ENCODE results near the gene KCTD10. TPM values are rescaled to one million over a fixed set of nuclear protein-coding genes. Genes with fewer than 3 reads are reported as not detected.

Gene KCTD10
- total RNA-seq, 1 experiment from 2014 or later, result 41.5 TPM

DNA sequence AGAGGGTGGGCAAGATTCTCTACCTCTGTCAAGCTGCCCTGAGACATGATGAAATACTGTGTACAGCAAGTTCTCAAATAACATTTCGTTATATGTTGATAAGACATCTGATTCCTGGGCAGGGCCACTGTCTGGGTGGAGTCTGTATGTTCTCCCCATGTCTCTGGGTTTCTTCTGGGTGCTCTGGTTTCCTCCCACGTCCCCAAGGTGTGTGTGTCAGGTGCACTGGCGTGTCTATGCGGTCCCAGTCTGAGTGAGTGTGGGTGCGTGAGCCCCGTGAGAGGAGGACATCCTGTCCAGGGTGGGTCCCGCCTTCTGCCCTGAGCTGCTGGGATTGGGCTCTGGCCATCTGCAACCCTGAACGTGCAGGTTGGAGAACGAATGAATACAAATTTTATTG, 29.6 kb downstream of the KCTD10 start:
- H3K9me3 Mint-ChIP-seq (ENCODE audit: unreplicated experiment), result no peaks in the 10 kb centered on the region
- H3K9me3 ChIP-seq, result no peaks in the 10 kb centered on the region
- intact Hi-C loops (cut with micrococcal nuclease; ENCODE audit: unreplicated experiment), result no loop called here
- no TSS peak for BruUV-seq (replicated peaks)
- CTCF ChIA-PET, result no interaction called here
- DNase-seq, result no peak
- no peak overlapping the region for H3K4me3 ChIP-seq (ENCODE audit: low read depth, low read length)
- TF ChIP-seq CTCF (IDR thresholded peaks at IDR 0.05; ENCODE audit: insufficient read depth in 1 of 2, low read depth in 1 of 2, low read length in 1 of 2, severe bottlenecking in 1 of 2, unreplicated experiment in 1 of 2), result no peak
- H3K36me3 Mint-ChIP-seq (ENCODE audit: insufficient read depth, unreplicated experiment), result peaks cover 53% of the 10 kb centered on the region
- H3K4me3 Mint-ChIP-seq (ENCODE audit: unreplicated experiment), result no peak overlapping the region
- no peaks in the 10 kb centered on the region for H3K27me3 Mint-ChIP-seq (ENCODE audit: insufficient read depth, unreplicated experiment)
- POLR2A ChIA-PET, result no interaction called here
- H3K36me3 ChIP-seq (ENCODE audit: control insufficient read depth, insufficient read depth, low read length), result peaks cover 4% of the 10 kb centered on the region
- no peaks in the 10 kb centered on the region for H3K27me3 ChIP-seq (replicated peaks; ENCODE audit: control insufficient read depth, insufficient read depth, low read length)
- H3K4me1 ChIP-seq, result no peaks in the 10 kb centered on the region
- no peak overlapping the region for H3K27ac Mint-ChIP-seq (ENCODE audit: unreplicated experiment)
- H3K4me1 Mint-ChIP-seq (ENCODE audit: low read depth, unreplicated experiment), result peaks cover 10% of the 10 kb centered on the region

DNA sequence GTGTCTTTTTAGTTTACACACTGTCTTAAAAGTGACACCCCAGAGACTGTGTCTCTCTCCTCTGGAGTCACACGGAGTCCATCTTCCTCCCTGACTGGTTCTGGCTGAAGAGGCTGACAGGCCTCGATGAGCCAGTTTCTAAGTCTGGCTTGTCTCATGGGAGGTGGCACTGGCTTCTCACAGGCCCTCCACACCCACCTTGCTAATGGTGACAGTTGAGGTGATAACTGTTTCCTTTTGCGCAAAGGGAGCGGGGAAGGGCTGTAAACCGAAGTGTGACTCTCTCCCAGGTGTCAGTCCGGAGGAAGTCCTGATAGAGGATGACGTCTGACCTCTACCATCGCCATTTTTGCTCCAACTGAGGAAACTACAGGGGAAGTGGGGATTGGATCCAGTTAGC, 30.2 kb downstream of the KCTD10 start:
- Histone ChIP-seq H3K36me3 (ENCODE audit: control insufficient read depth, insufficient read depth, low read length) (peaks cover 4% of the 10 kb centered on the region), H3K4me3 (ENCODE audit: low read depth, low read length) (no peak overlapping the region), H3K27me3 (replicated peaks; ENCODE audit: control insufficient read depth, insufficient read depth, low read length) (no peaks in the 10 kb centered on the region), H3K4me1 (no peaks in the 10 kb centered on the region), H3K9me3 (no peaks in the 10 kb centered on the region)
- POLR2A ChIA-PET, result no interaction called here
- DNase-seq, result no peak
- Mint-ChIP-seq H3K36me3 (ENCODE audit: insufficient read depth, unreplicated experiment) (peaks cover 47% of the 10 kb centered on the region), H3K9me3 (ENCODE audit: unreplicated experiment) (no peaks in the 10 kb centered on the region), H3K4me1 (ENCODE audit: low read depth, unreplicated experiment) (peaks cover 10% of the 10 kb centered on the region), H3K27ac (ENCODE audit: unreplicated experiment) (no peak overlapping the region), H3K27me3 (ENCODE audit: insufficient read depth, unreplicated experiment) (no peaks in the 10 kb centered on the region), H3K4me3 (ENCODE audit: unreplicated experiment) (no peak overlapping the region)
- CTCF ChIA-PET, result no interaction called here
- intact Hi-C loops (cut with micrococcal nuclease; ENCODE audit: unreplicated experiment), result no loop called here
- no peak for TF ChIP-seq CTCF (IDR thresholded peaks at IDR 0.05; ENCODE audit: insufficient read depth in 1 of 2, low read depth in 1 of 2, low read length in 1 of 2, severe bottlenecking in 1 of 2, unreplicated experiment in 1 of 2)
- BruUV-seq (replicated peaks), result no TSS peak

GRCh38 chr12:109445191-109445609, 31.9 kb downstream of the KCTD10 start:
- ChIA-PET CTCF (interaction anchor here (0.7 kb wide), 1 partner anchor 18 kb away, joined by 4 read pairs; no protein-coding TSS in a partner anchor), POLR2A (no interaction called here)
- Histone ChIP-seq H3K9me3 (no peaks in the 10 kb centered on the region), H3K27me3 (replicated peaks; ENCODE audit: control insufficient read depth, insufficient read depth, low read length) (no peaks in the 10 kb centered on the region), H3K36me3 (ENCODE audit: control insufficient read depth, insufficient read depth, low read length) (no peaks in the 10 kb centered on the region; the same call in none of the 2 replicates), H3K4me1 (no peaks in the 10 kb centered on the region), H3K4me3 (ENCODE audit: low read depth, low read length) (no peak overlapping the region)
- no peak for DNase-seq
- Mint-ChIP-seq H3K4me1 (ENCODE audit: low read depth, unreplicated experiment) (peaks cover 5% of the 10 kb centered on the region), H3K36me3 (ENCODE audit: insufficient read depth, unreplicated experiment) (peaks cover 32% of the 10 kb centered on the region), H3K27me3 (ENCODE audit: insufficient read depth, unreplicated experiment) (no peaks in the 10 kb centered on the region), H3K27ac (ENCODE audit: unreplicated experiment) (no peak overlapping the region), H3K9me3 (ENCODE audit: unreplicated experiment) (no peaks in the 10 kb centered on the region), H3K4me3 (ENCODE audit: unreplicated experiment) (no peak overlapping the region)
- BruUV-seq (replicated peaks), result no TSS peak
- intact Hi-C loops (cut with micrococcal nuclease; ENCODE audit: unreplicated experiment), result no loop called here
- TF ChIP-seq CTCF (IDR thresholded peaks at IDR 0.05; ENCODE audit: insufficient read depth in 1 of 2, low read depth in 1 of 2, low read length in 1 of 2, severe bottlenecking in 1 of 2, unreplicated experiment in 1 of 2), result no peak

Measured in Caco-2 (cell line).